GM21737 (cell line): Measurements from ENCODE around the gene GPSM1.
A peak's percentile ranks its signal among the peaks of the same experiment; 100 is the strongest.

Experiments
- ATAC-seq: cut with Tn5 transposase; IDR thresholded peaks from one replicate; pipeline ENCODE4 v1.9.1; 2021; ENCODE audit warnings: mild to moderate bottlenecking, moderate library complexity; ENCODE audit not compliant: unreplicated experiment

Gene GPSM1

DNA sequence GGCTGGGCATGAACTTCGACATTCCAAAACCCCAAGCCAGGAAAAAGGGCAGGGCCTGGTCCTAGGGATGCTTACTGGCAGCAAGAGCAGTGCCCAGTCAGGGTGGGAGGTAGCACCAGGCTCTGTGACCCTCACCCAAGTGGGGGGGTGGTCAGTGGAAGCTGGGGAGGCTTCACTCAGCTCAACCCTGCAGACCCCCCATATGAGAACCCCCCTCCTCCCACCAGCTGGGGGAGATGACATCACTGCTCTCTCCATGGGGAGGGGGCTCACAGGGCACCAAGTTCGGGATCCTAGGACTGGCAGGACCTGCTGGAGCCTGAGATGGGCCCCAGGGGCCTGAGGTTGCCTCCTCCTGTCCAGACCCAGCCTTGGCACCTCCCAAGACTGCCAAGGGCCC lies 31.5 kb downstream of the GPSM1 start:
- no peak for ATAC-seq

DNA sequence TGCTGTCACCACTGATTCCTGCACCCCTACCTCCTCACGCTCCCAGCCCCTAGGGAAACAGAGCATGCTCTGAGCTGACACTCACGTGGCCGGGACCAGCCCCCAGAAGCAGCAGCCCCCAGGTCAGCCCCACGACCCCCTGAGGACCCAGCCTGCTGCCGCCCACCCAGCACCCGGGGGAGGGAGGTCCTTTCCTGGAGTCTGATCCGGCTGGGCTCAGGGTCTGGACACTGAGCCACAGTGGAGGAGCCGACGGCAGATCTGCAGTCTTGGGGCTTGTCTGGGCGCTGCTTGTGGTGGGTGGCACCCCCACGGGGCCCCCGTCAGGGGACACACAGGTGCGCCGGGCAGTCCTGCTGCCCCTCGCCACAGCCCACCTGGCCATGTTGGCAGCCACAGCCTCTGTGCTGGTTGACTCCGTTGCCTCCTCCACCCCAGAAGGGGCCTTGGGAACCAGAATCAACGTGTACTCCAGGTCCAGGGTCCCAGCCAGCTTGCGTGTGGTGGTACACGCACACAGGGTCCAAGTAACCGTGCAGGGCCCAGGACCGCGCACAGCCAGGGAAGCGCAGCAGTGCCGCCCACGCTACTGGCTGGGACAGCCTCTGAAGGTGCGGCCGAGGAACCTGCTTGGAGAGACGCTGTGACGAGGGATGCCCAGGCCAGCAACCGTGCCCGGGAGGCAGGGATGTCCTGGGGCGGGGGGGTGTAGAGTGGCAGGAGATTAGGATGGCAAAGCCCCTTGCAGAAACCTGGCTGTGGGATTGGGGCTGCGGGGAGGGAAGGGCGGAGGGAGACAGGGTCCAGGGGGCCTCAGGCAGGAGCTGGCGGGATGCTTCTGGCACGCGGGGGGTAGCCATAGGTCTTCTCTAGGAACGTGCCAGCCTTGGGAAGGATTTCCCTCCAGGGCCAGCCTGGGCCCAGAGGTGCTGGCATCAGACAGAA lies 32.7 kb downstream of the GPSM1 start:
- no peak for ATAC-seq

DNA sequence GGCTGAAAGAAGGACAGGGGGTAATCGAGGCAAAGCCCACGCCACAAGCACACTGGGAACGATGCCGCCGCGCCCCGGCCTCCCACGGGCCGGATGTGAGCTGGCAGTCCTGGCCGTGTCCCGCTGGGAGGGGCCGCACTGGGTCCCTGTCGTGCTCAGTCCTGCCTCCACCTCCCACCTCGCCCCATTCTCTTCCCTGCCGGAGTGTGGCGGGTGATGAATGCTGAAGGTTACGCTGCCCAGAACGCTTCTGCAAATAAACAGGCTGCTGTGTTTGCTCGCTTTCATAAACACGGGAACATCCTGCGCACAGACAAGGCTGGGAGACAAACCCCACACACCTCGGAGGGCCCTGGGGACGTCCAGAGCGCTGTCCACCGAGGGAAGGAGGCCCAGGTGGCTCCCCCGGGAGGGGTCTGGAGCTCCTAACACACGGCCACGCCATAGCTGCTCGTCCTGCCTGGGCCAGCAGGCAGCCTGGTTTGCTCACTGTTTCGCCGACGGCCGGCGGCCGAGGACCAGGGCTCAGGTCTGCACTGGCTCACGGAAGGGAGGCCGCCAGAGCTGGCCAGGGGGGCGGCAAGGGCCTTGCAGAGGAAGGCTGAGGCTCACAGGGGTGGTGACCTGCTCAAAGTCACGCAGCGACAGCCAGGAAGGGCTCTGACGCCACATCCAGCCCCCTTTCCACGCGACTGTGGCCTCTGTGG lies 33.9 kb downstream of the GPSM1 start:
- no peak for ATAC-seq

DNA sequence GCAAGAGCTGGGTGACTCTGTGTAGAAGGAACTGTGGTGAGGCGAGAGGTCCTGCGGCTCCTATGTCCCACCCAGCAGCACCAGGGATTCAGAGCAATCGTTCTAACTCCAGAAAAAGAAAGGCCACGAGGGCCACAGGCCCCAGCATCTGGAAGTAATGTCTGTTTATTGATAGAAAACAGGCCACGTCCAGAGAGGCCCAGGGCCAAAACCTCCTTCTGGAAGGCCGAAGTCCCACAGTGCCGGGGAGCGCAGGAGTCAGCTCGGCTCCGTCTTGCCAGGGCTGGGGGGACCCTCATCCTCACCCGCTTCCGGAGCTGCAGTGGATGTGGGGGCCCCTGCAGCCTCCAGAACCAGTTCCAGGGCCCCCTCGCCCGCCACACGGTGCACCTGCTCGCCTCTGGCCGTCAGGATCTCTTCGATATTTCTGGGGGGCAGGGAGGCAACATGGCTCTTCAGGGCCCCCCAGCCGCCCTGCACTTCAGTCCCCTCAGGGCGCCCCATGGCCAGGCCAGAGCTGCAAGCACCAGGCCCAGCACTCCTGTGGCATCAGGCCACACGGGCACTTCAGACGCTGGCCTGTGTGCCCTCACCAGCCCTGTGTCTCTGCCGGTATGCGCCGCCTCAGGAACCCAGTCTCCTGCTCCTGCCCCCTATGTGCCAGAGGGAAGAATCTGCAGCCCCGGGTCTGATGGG lies 34.6 kb downstream of the GPSM1 start:
- no peak for ATAC-seq

DNA sequence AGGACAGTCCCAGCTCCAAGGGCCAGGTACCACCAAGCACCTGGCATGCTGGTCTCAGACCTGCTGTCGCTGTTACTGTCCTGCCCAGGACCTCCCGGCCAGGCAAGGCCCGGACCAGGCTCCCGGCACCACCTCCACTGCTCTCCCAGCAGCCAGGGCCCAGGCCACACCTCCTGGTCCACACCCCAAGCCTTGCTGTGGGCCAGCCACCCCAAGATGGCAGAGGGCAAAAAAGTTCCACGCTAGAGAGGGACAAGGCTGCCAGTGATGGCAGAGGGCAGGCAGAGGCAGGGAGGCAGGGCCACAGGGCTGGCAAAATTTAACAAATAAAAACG lies 35.1 kb downstream of the GPSM1 start:
- ATAC-seq, result no peak

DNA sequence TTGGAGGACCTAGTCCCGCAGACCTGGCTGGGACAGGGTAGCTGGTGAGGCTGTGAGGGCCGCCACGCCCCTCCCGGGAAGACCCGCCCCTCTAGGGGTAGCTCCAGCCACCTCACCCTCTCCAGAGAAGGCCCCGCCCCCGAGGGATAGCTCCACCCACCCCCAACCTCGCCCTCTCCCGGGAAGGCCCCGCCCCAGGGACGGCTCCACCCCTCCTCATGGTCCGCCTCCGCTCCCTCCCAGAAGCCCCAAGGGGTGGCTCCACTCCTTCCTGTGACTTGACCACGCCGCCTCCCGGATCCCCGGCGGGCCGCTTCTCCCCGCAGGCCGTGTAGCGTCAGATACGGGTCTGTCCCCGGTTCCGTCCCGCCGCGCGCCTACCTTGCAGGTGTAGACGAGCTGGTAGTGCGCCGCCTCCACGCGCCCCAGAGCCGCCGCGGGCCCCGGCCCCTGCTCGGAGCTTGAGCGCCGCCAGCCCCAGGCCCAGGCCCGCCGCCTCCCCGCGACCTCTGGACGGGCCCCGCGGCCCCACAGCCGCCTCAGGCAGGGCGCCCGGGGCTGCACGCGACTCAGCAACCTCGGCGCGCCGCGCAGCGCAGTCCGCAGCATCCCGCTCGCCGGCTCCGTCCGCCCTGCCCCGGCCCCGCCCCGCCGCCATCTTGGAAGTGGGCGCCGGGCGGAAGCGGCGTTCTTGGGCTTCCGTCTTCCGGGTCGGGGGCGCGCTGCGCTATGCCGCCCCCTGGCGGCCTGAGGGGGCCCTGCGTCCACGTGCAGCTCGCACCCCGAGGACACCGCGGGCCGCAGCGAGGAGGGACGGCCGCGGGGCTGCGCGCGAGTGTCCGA lies 36.0 kb downstream of the GPSM1 start, which contains the start of gene DNLZ:
Gene DNLZ (minus strand): TSS at position 639 of the 843 bp plus-strand sequence. CDS start 30 bp downstream, at position 609.
- ATAC-seq, result peak; percentile 71

DNA sequence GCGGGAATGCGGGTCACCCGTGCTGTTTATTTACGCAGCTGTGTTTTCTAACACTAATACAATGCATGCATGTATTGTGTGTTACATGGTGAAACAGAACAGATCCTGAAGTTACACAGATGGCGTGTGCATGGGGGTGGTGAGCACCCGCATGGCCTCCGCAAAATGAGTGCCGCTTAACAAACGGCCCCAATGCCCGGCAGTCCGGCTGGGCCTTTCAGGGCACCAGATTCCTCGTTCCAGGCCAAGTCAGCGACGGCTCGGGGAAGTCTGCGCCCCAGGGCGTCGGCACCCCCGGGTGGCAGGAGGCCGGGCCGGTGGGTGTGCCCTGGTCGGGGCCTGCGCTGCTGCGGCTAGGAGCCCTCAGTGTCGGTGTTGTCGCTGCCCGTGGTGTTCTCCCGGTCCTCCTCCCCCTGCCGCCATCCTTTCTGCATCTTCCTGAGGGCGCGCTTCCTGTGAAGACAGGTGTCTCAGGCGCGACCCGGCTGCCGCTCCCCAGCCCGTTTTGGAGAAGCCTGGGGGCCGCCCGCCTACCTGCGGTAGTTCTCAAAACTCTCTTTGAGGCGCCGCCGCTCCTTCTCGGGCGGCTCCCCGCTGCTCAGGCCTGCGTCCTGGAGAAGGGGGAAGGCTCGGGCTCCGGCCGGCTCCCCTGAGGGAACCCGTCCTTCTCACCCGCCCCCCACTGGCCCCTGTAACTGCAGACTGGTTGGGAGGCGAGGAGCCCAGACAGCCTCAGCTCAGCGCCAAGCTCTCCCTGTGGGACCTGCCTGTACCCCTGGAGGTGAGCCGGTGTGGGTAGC lies 36.8 kb downstream of the GPSM1 start:
- no peak for ATAC-seq

DNA sequence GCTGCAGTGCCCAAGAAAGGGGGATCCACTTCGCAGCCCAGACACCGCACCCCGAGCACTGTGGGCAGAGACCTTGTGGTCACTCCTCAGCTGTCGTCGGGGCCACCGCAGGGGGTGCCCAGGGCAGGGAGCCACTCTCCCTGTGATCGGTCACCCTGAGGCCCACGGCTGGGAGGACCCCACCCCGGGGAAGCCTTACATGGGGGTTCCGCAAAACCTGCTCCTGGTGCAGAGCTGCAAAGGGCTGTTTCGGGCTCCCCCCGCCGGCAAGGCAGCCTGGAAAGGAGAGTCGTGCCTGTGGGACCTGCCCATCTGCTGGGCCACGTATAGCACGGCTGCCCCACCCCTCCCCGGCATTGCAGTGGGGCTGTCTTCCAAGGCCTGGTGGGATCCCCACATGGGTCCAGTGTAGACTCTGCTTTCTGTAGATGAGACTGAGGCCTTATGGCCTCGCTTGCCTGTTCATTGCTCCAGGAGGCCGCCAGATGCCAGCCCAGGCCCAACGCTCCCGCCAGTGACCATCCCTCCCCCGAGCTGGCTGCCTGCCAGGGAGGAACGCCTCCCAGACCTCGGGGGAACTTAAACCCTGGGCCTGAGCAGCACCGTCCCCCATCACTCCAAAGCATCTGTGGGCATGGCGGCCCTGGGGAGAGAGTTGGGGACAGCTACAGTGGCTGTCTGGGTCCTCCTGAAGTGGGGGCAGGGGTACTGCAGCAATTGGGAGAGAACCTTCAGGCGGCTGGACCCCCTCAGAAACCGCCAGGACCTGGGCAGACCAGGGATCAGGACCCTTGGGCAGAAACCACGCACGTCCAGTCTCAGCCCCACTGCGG lies 37.8 kb downstream of the GPSM1 start:
- ATAC-seq, result no peak

DNA sequence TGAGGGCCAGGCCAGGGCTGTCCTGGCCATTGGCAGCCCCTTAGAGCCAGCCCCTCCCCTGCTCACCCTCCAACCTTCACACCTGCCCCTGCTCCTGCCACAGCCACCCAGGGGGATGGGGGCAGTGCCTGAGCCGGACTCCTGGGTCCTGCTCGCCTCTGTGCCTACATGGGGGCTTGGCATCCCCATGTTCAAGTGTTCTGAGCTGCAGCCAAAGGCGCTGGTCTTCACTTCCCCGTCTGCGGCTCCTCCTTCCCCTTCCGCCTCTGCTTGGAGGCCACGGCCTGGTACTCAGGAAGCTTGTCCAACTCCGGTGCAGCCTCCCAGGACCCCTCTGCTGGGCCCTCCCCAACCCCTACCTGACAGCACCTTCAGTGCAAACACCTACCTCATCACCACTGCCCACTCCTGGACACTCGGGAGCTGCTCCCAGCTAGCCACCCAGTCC lies 38.5 kb downstream of the GPSM1 start:
- ATAC-seq, result no peak

DNA sequence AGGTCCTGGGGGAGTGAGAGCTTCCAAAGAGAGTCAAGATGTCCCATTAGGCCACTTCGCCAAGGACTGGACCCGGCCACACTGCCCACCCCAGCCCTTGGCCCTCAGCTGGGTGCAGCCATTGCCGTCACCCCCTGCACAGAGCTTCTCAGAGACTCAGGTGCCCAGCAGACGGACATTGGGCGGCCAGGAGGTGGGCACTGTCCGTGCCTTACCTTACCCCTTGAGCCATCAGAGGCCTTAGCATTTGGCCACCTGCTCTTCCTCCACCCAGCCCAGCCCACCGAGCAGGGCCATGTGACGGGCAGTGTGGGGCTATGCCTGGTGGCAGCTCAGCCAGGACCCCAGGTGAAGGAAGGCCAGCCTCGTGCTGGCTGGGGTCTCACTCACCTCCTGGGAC lies 39.5 kb downstream of the GPSM1 start:
- no peak for ATAC-seq

DNA sequence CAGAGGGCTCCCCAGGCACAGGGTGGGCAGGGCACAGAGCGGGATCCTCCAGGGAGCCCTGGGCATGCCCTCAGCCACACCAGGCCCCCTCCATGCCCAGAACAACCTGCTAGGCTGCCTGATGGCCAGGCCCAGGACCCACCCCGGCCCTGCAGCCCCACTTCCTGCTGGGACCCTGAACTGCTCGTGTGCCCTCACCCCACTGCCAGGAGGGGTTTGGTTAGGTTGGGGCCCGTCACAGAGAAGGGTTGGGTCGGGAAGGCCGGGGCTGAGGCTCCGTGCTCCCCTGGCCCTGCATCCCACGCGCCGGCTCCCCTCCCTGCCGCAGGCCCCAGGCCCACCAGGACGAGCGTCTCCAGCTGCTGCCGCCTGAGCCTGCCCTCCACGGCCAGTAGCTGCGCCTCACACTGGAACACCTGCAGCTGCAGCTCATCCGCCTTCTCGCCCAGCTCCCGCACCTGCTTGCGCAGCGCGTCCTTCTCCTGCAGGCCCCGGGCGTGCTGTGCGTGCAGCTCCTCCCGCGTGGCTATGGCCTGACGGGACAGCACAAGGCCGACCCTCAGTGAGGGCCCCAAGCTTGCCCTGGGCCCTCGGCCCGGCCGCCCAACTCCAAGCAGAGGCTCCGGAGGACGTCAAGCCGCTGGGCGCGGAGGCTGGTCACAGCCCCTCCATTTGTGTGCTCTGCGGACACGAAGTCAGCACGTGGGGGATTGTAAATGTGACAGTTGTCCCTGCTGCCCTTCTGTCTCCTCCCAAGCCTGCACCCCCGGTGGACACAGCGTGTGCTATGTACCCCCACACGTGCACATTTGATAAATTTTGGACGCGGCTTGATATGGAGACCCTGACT lies 40.2 kb downstream of the GPSM1 start:
- no peak for ATAC-seq

DNA sequence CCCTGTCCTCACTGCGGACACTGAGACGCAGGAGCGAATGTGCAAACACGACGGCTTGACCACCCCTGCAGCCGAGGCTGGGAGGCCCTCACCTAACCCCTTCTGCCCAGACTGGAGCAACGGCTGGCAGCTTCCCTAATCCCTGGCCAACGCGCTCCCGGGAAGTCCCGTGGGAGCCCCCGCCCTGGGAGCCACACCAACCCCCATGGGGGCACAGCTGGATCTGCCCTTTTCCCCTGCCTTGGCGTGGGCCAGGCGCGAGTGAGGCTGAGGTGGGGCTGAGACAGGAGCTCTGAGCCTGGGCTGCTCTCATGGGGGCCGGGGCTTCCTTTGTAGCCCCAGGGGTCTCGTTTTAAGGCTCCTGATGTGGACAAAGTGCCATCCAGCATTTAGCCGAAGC lies 40.9 kb downstream of the GPSM1 start:
- no peak for ATAC-seq

DNA sequence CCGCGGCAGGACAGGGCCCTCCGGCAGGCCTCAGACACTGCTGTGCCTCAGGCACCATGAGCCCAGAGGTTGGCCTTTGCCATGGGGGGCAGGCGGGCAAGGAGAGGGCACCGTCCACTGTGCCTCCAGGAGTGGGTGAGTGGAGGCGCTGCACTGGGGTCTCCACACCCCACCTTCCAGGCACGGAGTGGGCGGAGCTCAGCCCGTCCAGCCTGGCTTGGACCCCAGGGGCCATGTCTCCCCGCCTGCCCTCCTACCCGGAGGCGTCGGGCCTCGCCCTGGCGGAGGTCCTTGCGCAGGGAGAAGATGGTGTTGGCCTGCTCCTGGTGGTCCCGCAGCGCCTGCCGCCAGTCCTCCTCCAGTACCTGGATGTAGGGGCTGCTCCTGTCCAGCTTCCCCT lies 42.7 kb downstream of the GPSM1 start:
- no peak for ATAC-seq

DNA sequence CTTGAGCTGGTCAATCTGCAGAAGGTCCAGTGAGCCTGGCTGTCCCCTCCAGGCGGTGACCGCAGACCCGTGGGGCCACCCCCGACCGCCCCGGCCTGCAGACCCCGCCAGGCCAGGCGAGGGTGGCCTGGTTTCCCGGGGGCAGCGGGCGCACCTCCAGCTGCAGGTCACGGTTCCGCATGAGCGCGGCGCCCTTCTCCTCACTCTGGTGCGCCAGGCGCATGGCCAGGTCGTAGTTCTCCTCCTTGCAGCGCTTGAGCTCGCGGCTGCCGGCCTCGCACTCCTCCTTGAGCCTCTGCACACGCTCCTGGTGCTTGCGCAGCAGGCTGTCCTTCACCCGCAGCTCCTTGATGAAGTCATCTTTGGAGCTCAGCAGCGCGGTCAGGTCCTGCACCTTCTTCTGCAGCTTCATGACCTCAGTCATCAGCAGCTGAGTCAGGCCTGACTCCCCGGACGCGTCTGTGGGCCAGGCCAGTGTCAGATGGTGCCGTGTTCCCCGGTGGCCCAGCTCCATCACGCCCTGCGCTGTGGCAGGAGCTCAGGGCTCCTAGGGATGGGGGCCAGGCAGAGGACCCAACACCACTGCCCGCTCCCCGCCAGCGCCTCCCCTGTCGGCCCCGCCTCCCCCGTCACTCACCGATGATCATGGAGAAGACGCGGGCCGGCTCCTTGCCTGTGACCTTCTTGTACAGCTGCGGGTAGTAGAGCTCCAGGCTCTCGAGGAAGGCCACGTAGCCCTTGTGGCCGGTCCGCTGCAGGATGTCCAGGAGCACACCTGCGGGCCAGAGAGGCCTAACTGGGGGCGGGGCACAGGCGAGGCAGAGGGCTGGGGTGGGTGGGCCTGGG lies 43.6 kb downstream of the GPSM1 start:
- no peak for ATAC-seq

DNA sequence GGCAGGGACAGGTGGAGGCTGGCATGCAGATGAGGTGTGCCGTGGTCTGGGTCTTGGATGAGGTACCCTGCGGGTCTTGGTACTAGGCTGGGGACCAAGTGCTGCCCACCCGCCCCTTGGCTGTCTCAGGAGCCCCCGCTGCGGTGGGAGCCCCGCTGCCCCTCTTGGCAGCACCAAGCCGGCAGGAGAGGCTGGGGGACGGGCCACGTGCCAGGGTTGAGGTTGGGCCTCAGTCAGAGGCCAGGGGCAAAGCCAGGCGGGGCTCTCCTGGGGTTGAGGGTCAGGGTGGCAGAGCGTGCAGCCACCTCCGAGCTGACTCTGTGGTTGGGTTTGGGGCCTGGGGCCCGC lies 44.2 kb downstream of the GPSM1 start:
- no peak for ATAC-seq

DNA sequence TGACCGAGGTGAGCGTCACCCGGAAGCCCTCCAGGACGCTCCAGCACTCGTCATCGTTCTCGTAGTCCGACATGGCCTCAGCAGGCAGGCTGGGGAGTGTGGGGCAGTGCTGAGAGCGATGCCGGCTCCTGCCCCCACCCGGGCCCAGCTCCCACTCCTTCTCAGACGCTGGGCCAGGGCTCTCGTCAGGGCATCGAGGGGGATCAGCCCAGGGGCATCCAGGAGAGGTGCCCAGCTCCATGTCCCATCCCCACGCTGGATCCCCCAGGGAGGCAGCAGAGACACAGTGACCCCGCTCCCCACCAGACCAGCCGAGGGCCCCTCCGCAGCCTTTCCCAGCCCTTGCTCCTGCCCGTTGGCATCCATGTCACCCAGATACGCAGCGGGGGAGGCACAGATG lies 44.7 kb downstream of the GPSM1 start:
- ATAC-seq, result no peak

DNA sequence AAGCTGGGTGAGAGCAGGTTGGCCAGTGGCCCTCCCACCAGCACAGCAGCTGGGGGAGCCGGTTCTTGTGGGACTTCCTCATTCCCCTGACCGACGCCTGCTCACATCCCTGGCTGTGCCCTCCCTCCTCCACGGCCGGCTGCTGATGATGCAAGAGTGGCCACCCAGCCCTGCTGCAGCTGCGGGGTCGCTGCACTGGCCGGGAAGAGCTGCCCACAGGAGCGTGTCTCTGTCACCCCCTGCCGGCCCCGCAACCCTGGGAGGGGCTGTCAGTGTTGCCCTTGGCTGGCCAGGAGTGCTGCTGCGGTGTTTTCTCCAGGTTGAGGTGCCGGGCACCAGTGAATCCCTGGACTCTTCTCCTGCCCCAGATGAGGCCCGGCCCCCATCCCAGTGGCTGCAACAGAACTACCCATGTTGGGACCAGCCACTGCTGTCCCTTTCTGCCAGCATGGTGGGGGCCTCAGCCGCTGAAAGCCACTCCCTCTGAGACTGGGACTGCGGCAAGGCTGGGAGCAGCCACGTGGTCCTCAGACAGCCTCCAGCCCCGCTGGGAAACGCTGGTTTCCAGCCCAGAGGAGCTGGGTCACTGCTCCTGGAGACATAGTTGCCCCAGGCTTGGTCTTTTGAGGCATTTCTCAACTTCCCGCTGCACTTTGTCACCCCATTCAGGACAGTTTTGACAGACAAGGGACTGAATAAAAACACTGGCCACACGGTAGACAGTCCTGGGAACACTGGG lies 45.4 kb downstream of the GPSM1 start:
- ATAC-seq, result no peak
